Osteocyte (in vitro differentiated cells): ENCODE results near the gene EXOC5. TPM values are rescaled to one million over a fixed set of nuclear protein-coding genes. Genes with fewer than 3 reads are reported as not detected.

Source experiments
- DNase-seq: peaks from one replicate; pipeline ENCODE4 v3.0.0; 2021; ENCODE audit warnings: mixed read lengths; ENCODE audit not compliant: unreplicated experiment; ENCODE audit errors: extremely low spot score
- H3K27ac Mint-ChIP-seq: one replicate; pipeline ENCODE4 v1.8.0; 2021; ENCODE audit warnings: mild to moderate bottlenecking, mixed read lengths; ENCODE audit not compliant: unreplicated experiment
- H3K27me3 Mint-ChIP-seq: one replicate; pipeline ENCODE4 v1.8.0; 2021; ENCODE audit warnings: mixed read lengths; ENCODE audit not compliant: unreplicated experiment
- H3K36me3 Mint-ChIP-seq: one replicate; pipeline ENCODE4 v1.8.0; 2021; ENCODE audit warnings: mixed read lengths; ENCODE audit not compliant: unreplicated experiment
- H3K4me1 Mint-ChIP-seq: one replicate; pipeline ENCODE4 v1.8.0; 2021; ENCODE audit warnings: mixed read lengths; ENCODE audit not compliant: unreplicated experiment
- H3K4me3 Mint-ChIP-seq: one replicate; pipeline ENCODE4 v1.8.0; 2021; ENCODE audit warnings: mild to moderate bottlenecking, moderate library complexity, mixed read lengths; ENCODE audit not compliant: unreplicated experiment
- H3K9me3 Mint-ChIP-seq: one replicate; pipeline ENCODE4 v1.8.0; 2021; ENCODE audit warnings: mixed read lengths; ENCODE audit not compliant: unreplicated experiment
- CTCF ChIP-seq: fragments of 200-600 bp; sonication (generic); IDR thresholded peaks from 2 replicates; pipeline ENCODE4 v1.5.0; 2021; ENCODE audit warnings: antibody characterized with exemption, mild to moderate bottlenecking, moderate library complexity
- total RNA-seq: library from RNA; stranded (reverse); gene quantifications from 2 replicates; pipeline ENCODE4 v1.2.1, GENCODE V29; 2021

The EXOC5 gene
- total RNA-seq, 1 donor from 2014 or later = 72.3 TPM

GRCh38 chr14:57291692-57292647, 23.3 kb upstream of the EXOC5 start:
- Mint-ChIP-seq H3K4me3 (no peak overlapping the region), H3K27me3 (no peaks in the 10 kb centered on the region), H3K27ac (no peak overlapping the region), H3K9me3 (no peaks in the 10 kb centered on the region), H3K4me1 (no peaks in the 10 kb centered on the region), H3K36me3 (peaks cover 6% of the 10 kb centered on the region)
- DNase-seq = no peak
- no peak for TF ChIP-seq CTCF

- DNase-seq = no peak
- TF ChIP-seq CTCF = no peak
- Mint-ChIP-seq H3K27ac (no peak overlapping the region), H3K4me1 (no peaks in the 10 kb centered on the region), H3K36me3 (peaks cover 6% of the 10 kb centered on the region), H3K27me3 (no peaks in the 10 kb centered on the region), H3K9me3 (no peaks in the 10 kb centered on the region), H3K4me3 (no peak overlapping the region)
These were observed 22.0 kb upstream of the EXOC5 start for GRCh38 chr14:57290751-57291150.

GRCh38 chr14:57287745-57288144, 19.0 kb upstream of the EXOC5 start:
- no peaks in the 10 kb centered on the region for H3K27me3 Mint-ChIP-seq
- TF ChIP-seq CTCF = no peak
- H3K36me3 Mint-ChIP-seq = peaks cover 22% of the 10 kb centered on the region

DNA sequence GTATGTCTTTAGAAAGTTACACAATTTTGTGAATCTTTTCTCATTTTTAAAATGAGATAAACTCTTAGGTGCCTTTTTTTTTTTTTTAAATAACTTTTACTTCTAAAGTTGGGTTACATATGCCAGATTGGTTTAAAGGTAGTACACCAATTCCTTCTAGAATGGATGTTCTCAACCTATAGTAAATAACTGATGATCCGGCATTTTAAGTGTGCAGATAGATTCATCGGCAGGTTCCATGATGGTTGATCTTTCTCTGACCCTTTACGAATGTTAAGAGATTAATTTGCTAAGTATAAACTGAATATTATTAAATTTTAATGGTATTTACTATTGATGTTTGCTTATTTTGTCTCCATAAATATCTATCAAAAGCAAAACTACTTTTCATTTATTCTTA, 8.4 kb upstream of the EXOC5 start:
- H3K4me1 Mint-ChIP-seq = peaks cover 4% of the 10 kb centered on the region
- no peak for DNase-seq
- H3K4me3 Mint-ChIP-seq = no peak overlapping the region
- no peaks in the 10 kb centered on the region for H3K9me3 Mint-ChIP-seq
- TF ChIP-seq CTCF = no peak
- H3K27me3 Mint-ChIP-seq = no peaks in the 10 kb centered on the region
- no peak overlapping the region for H3K27ac Mint-ChIP-seq
- peaks cover 36% of the 10 kb centered on the region for H3K36me3 Mint-ChIP-seq

More at GRCh38 chr14:57287745-57288144, 19.0 kb upstream of the EXOC5 start:
- Mint-ChIP-seq H3K9me3 (no peaks in the 10 kb centered on the region), H3K4me3 (no peak overlapping the region), H3K27ac (no peak overlapping the region), H3K4me1 (no peaks in the 10 kb centered on the region)
- DNase-seq = no peak

- no peak overlapping the region for H3K27ac Mint-ChIP-seq
- peaks cover 30% of the 10 kb centered on the region for H3K36me3 Mint-ChIP-seq
- no peaks in the 10 kb centered on the region for H3K27me3 Mint-ChIP-seq
- no peak overlapping the region for H3K4me3 Mint-ChIP-seq
- DNase-seq = no peak
- peaks cover 22% of the 10 kb centered on the region for H3K4me1 Mint-ChIP-seq
- TF ChIP-seq CTCF = no peak
- no peaks in the 10 kb centered on the region for H3K9me3 Mint-ChIP-seq
These were observed 6.4 kb upstream of the EXOC5 start for GRCh38 chr14:57275023-57275664.
